SK-N-SH treated with all-trans-retinoic acid at 6 μM for 48 hours (cell line): ENCODE measurements around the gene ULK3.

Source experiments
- ATAC-seq: fragments of 200-7000 bp; cut with Tn5 transposase; 3 replicates; pipeline ENCODE4 v1.9.1; 2020; ENCODE audit warnings: mild to moderate bottlenecking, moderate library complexity
- ARNTL ChIP-seq: fragments of 450-650 bp; formaldehyde crosslinking; IDR thresholded peaks from 2 replicates; pipeline ENCODE4 v1.5.0; 2020; ENCODE audit warnings: low read depth, mild to moderate bottlenecking, moderate library complexity, borderline replicate concordance
- BACH2 ChIP-seq: fragments of 250-450 bp; sonication (Bioruptor Pico); IDR thresholded peaks from 2 replicates; pipeline ENCODE4 v1.9.0; 2021; ENCODE audit warnings: mild to moderate bottlenecking, borderline replicate concordance
- CSRNP3 ChIP-seq: fragments of 250-450 bp; sonication (Bioruptor Pico); IDR thresholded peaks from 2 replicates; pipeline ENCODE4 v1.5.1; 2021; ENCODE audit warnings: mild to moderate bottlenecking, moderate library complexity
- ESRRG ChIP-seq: fragments of 250-450 bp; sonication (Bioruptor Pico); IDR thresholded peaks from 2 replicates; pipeline ENCODE4 v1.6.1; 2021; ENCODE audit warnings: mild to moderate bottlenecking
- ISL1 ChIP-seq: fragments of 250-450 bp; sonication (Bioruptor Pico); IDR thresholded peaks from 2 replicates; pipeline ENCODE4 v2.1.2; 2022; ENCODE audit warnings: mild to moderate bottlenecking, moderate library complexity
- OSR1 ChIP-seq: fragments of 250-450 bp; sonication (Bioruptor Pico); IDR thresholded peaks from 2 replicates; pipeline ENCODE4 v1.8.0; 2022; ENCODE audit warnings: moderate library complexity, mild to moderate bottlenecking, inconsistent platforms
- PATZ1 ChIP-seq: fragments of 250-450 bp; sonication (Bioruptor Pico); IDR thresholded peaks from 2 replicates; pipeline ENCODE4 v1.8.0; 2020; ENCODE audit warnings: mild to moderate bottlenecking, moderate library complexity, borderline replicate concordance
- POU6F1 ChIP-seq: fragments of 250-450 bp; sonication (Bioruptor Pico); IDR thresholded peaks from 2 replicates; pipeline ENCODE4 v1.8.0; 2021; ENCODE audit warnings: low read depth, mild to moderate bottlenecking, moderate library complexity, borderline replicate concordance
- SNAI2 ChIP-seq: fragments of 250-450 bp; sonication (Bioruptor Pico); IDR thresholded peaks from 2 replicates; pipeline ENCODE4 v1.5.0; 2020; ENCODE audit warnings: mild to moderate bottlenecking, moderate library complexity
- TCF4 ChIP-seq: fragments of 250-450 bp; sonication (Bioruptor Pico); IDR thresholded peaks from 2 replicates; pipeline ENCODE4 v1.8.0; 2021; ENCODE audit warnings: mild to moderate bottlenecking, moderate library complexity, borderline replicate concordance
- TOX ChIP-seq: fragments of 250-450 bp; sonication (Bioruptor Pico); IDR thresholded peaks from 2 replicates; pipeline ENCODE4 v1.8.0; 2021; ENCODE audit warnings: mild to moderate bottlenecking, moderate library complexity, borderline replicate concordance
- TSHZ2 ChIP-seq: fragments of 250-450 bp; sonication (Bioruptor Pico); IDR thresholded peaks from 2 replicates; pipeline ENCODE4 v1.5.0; 2020; ENCODE audit warnings: mild to moderate bottlenecking, moderate library complexity
- ZC3H10 ChIP-seq: fragments of 250-450 bp; sonication (Bioruptor Pico); IDR thresholded peaks from 2 replicates; pipeline ENCODE4 v1.5.1; 2021; ENCODE audit warnings: mild to moderate bottlenecking, moderate library complexity
- ZFP3 ChIP-seq: fragments of 250-450 bp; sonication (Bioruptor Pico); IDR thresholded peaks from 2 replicates; pipeline ENCODE4 v1.5.0; 2020; ENCODE audit warnings: mild to moderate bottlenecking, moderate library complexity
- ZFP30 ChIP-seq: fragments of 450-650 bp; formaldehyde crosslinking; IDR thresholded peaks from 2 replicates; pipeline ENCODE4 v1.5.0; 2022; ENCODE audit warnings: mild to moderate bottlenecking, moderate library complexity
- ZNF565 ChIP-seq: fragments of 450-650 bp; formaldehyde crosslinking; conservative IDR thresholded peaks from 2 replicates; pipeline ENCODE4 v1.5.0; 2020; ENCODE audit warnings: low read depth, mild to moderate bottlenecking, moderate library complexity
- ZNF70 ChIP-seq: fragments of 450-650 bp; formaldehyde crosslinking; IDR thresholded peaks from 2 replicates; pipeline ENCODE4 v1.5.0; 2020; ENCODE audit warnings: mild to moderate bottlenecking, moderate library complexity
- ZNF8 ChIP-seq: fragments of 450-650 bp; formaldehyde crosslinking; IDR thresholded peaks from 2 replicates; pipeline ENCODE4 v1.5.0; 2020; ENCODE audit warnings: mild to moderate bottlenecking, moderate library complexity

ULK3 gene

GRCh38 chr15:74842581-74843444, at the start of gene ULK3:
Gene ULK3 (minus strand): TSS chr15:74843156. CDS start chr15:74843105, 51 bp downstream.
- ATAC-seq = peak; percentile 89
- TF ChIP-seq TSHZ2 (CRISPR knock-in tag) = peak; percentile 60; the same call in 1 of the 2 replicates
- 0 out of 2 replicates have a peak, but pooled peaks have one; percentile 29 for TF ChIP-seq ZC3H10 (CRISPR knock-in tag)
- 0 out of 2 replicates have a peak, but pooled peaks have one; percentile 42 for TF ChIP-seq ZFP3 (CRISPR knock-in tag)
- TF ChIP-seq CSRNP3 (CRISPR knock-in tag) = no peak
- no peak for TF ChIP-seq ZNF70 (CRISPR knock-in tag)
- TF ChIP-seq, all 23 proteins: peak for 3

GRCh38 chr15:74892313-74892712, 49.4 kb upstream of the ULK3 start:
- no peak for ATAC-seq
- TF ChIP-seq CSRNP3 (CRISPR knock-in tag) = no peak
- TF ChIP-seq ISL1 (CRISPR knock-in tag) = no peak
- no peak for TF ChIP-seq ZFP30
- no peak for TF ChIP-seq ZC3H10 (CRISPR knock-in tag)
- no peak for TF ChIP-seq TSHZ2 (CRISPR knock-in tag)
- no peak for TF ChIP-seq POU6F1
- no peak for TF ChIP-seq PATZ1 (CRISPR knock-in tag)
- TF ChIP-seq ESRRG (CRISPR knock-in tag) = no peak

- ATAC-seq = no peak
- TF ChIP-seq ZFP30 (no peak), ARNTL (CRISPR knock-in tag) (no peak), ISL1 (CRISPR knock-in tag) (no peak), ZNF565 (CRISPR knock-in tag) (no peak), TCF4 (CRISPR knock-in tag) (no peak), ESRRG (CRISPR knock-in tag) (no peak), BACH2 (CRISPR knock-in tag) (no peak), OSR1 (CRISPR knock-in tag) (no peak), TOX (no peak), SNAI2 (no peak), CSRNP3 (CRISPR knock-in tag) (no peak), ZNF8 (CRISPR knock-in tag) (no peak), TSHZ2 (CRISPR knock-in tag) (no peak), ZFP3 (CRISPR knock-in tag) (no peak)
These were observed 48.5 kb upstream of the ULK3 start for GRCh38 chr15:74891469-74891868.
